HepG2 (cell line): ENCODE measurements around the gene ZSWIM9.

Experiments used
- ATF1 ChIP-seq: IDR thresholded peaks from 2 replicates; pipeline ENCODE4 v1.6.1; 2016; ENCODE audit warnings: mild to moderate bottlenecking, control low read depth
- KLF16 ChIP-seq, 2 experiments: sonication (generic) in 1 of 2; formaldehyde crosslinking in 1 of 2; IDR thresholded peaks; 2 replicates each; pipeline versions ENCODE4 v1.6.1 to v1.8.0; 2016 to 2023; ENCODE audit warnings: missing genetic modification reagents in 2 of 2, missing compliant biosample characterization in 1 of 2
- POLR2A ChIP-seq, 2 experiments: IDR thresholded peaks; 2 replicates each; pipeline ENCODE4 v1.6.1; 2011; ENCODE audit warnings: low read depth in 2 of 2, low read length in 2 of 2, mild to moderate bottlenecking in 1 of 2, moderate library complexity in 1 of 2; ENCODE audit not compliant: insufficient read depth in 1 of 2
- PREB ChIP-seq: sonication (generic); formaldehyde crosslinking; IDR thresholded peaks from 2 replicates; pipeline ENCODE4 v1.4.0; 2020; ENCODE audit warnings: missing genetic modification reagents
- REPIN1 ChIP-seq: sonication (generic); formaldehyde crosslinking; IDR thresholded peaks from 2 replicates; pipeline ENCODE4 v1.8.0; 2022; ENCODE audit warnings: missing genetic modification reagents, low read depth, mild to moderate bottlenecking, borderline replicate concordance
- RXRA ChIP-seq: sonication (generic); formaldehyde crosslinking; IDR thresholded peaks from 2 replicates; pipeline ENCODE4 v1.5.1; 2020; ENCODE audit warnings: missing genetic modification reagents
- TAF1 ChIP-seq: sonication (generic); formaldehyde crosslinking; IDR thresholded peaks from 2 replicates; pipeline ENCODE4 v1.4.0; 2020; ENCODE audit warnings: missing genetic modification reagents
- TCF12 ChIP-seq, 2 experiments: fragments of 450-650 bp in 1 of 2; sonication (generic) in 1 of 2; formaldehyde crosslinking in 1 of 2; IDR thresholded peaks; 2 replicates each; pipeline versions ENCODE4 v1.6.1 to v1.8.0; 2017 to 2022; ENCODE audit warnings: antibody characterized with exemption in 1 of 2, mild to moderate bottlenecking in 1 of 2, missing genetic modification reagents in 1 of 2, moderate library complexity in 1 of 2
- ZBTB1 ChIP-seq: sonication (generic); formaldehyde crosslinking; IDR thresholded peaks from 2 replicates; pipeline ENCODE4 v1.4.0; 2020; ENCODE audit warnings: missing genetic modification reagents, borderline replicate concordance
- ZMYM2 ChIP-seq: sonication (generic); formaldehyde crosslinking; IDR thresholded peaks from 2 replicates; pipeline ENCODE4 v1.8.0; 2022; ENCODE audit warnings: mild to moderate bottlenecking, missing genetic modification reagents
- ZNF354B ChIP-seq: sonication (generic); formaldehyde crosslinking; IDR thresholded peaks from 2 replicates; pipeline ENCODE4 v1.8.0; 2022; ENCODE audit warnings: mild to moderate bottlenecking, missing genetic modification reagents
- ZNF580 ChIP-seq: IDR thresholded peaks from 2 replicates; pipeline ENCODE4 v1.6.1; 2016; ENCODE audit warnings: low read depth, borderline replicate concordance
- ZNF746 ChIP-seq: sonication (generic); formaldehyde crosslinking; IDR thresholded peaks from 2 replicates; pipeline ENCODE4 v1.8.0; 2022; ENCODE audit warnings: mild to moderate bottlenecking, missing genetic modification reagents

- TF ChIP-seq ZBTB1 (CRISPR knock-in tag) = no peak
- TF ChIP-seq ZNF746 (CRISPR knock-in tag) = no peak
- TF ChIP-seq ATF1 (CRISPR knock-in tag) = no peak
- no peak for TF ChIP-seq ZMYM2 (CRISPR knock-in tag)
- TF ChIP-seq RXRA (CRISPR knock-in tag) = no peak
- no peak for TF ChIP-seq REPIN1 (CRISPR knock-in tag)
- TF ChIP-seq TAF1 (CRISPR knock-in tag) = no peak
- TF ChIP-seq POLR2A (IDR thresholded peaks at IDR 0.05; ENCODE audit: insufficient read depth in 1 of 2, low read depth in 2 of 2, low read length in 2 of 2) = no peak
- TF ChIP-seq KLF16 (CRISPR knock-in tag; IDR thresholded peaks at IDR 0.05) = no peak
- no peak for TF ChIP-seq PREB
- no peak for TF ChIP-seq ZNF580 (CRISPR knock-in tag)
- TF ChIP-seq ZNF354B (CRISPR knock-in tag) = no peak
- TF ChIP-seq TCF12 (IDR thresholded peaks at IDR 0.05) = no peak
- TF ChIP-seq TCF12 (CRISPR knock-in tag; IDR thresholded peaks at IDR 0.05) = no peak
Observed at GRCh38 chr19:48246101-48246500, 75.6 kb downstream of the ZSWIM9 start.
